GM18951 (cell line): Measurements from ENCODE around the gene CHMP1A.
"Not testable (repeated sequence)": the region's sequence is repeated elsewhere in the genome, so short reads cannot be mapped to it uniquely, and the experiment has no call there.

Experiments used
- POLR2A ChIP-seq: IDR thresholded peaks from 4 replicates; pipeline ENCODE4 v1.6.1; 2011; ENCODE audit warnings: mild to moderate bottlenecking; ENCODE audit not compliant: insufficient read length, insufficient read depth; ENCODE audit errors: extremely low read depth
- in situ Hi-C: fragments of 300-500 bp; cut with MboI; formaldehyde crosslinking; loops from one replicate; pipeline ENCODE4 v1.12.0; 2022; ENCODE audit warnings: low sequenced_read_pairs, mixed read lengths, inconsistent platforms; ENCODE audit not compliant: unreplicated experiment

The CHMP1A gene

GRCh38 chr16:89687092-89687940, 29.8 kb upstream of the CHMP1A start:
- no peak for TF ChIP-seq POLR2A
- in situ Hi-C loops: no loop called here

GRCh38 chr16:89686520-89687091, 29.1 kb upstream of the CHMP1A start, which contains the start of gene CDK10:
CDK10 (plus strand) TSS chr16:89686689; CDS start chr16:89686711, 22 bp downstream.
- in situ Hi-C loops: no loop called here
- TF ChIP-seq POLR2A: peak; percentile 96

- TF ChIP-seq POLR2A: no peak
- in situ Hi-C loops: no loop called here
Observed at GRCh38 chr16:89685916-89686315, 28.4 kb upstream of the CHMP1A start.

- no peak for TF ChIP-seq POLR2A
- in situ Hi-C loops: no loop called here
Observed at GRCh38 chr16:89678258-89678657, 20.8 kb upstream of the CHMP1A start.

- in situ Hi-C loops: no loop called here
- no peak for TF ChIP-seq POLR2A
Observed at GRCh38 chr16:89672177-89672941, 14.9 kb upstream of the CHMP1A start.

GRCh38 chr16:89671565-89671964, 14.1 kb upstream of the CHMP1A start:
- in situ Hi-C loops: not testable (repeated sequence)

GRCh38 chr16:89670496-89671431, 13.3 kb upstream of the CHMP1A start:
- TF ChIP-seq POLR2A: no peak
- in situ Hi-C loops: no loop called here

- in situ Hi-C loops: no loop called here
- TF ChIP-seq POLR2A: no peak
Observed at GRCh38 chr16:89669755-89670154, 12.2 kb upstream of the CHMP1A start.

GRCh38 chr16:89668790-89669158, 11.3 kb upstream of the CHMP1A start:
- TF ChIP-seq POLR2A: no peak
- in situ Hi-C loops: no loop called here

GRCh38 chr16:89667633-89668032, 10.1 kb upstream of the CHMP1A start:
- no peak for TF ChIP-seq POLR2A
- in situ Hi-C loops: no loop called here

- in situ Hi-C loops: not testable (repeated sequence)
Observed at GRCh38 chr16:89667000-89667399, 9.5 kb upstream of the CHMP1A start.

- in situ Hi-C loops: not testable (repeated sequence)
Observed at GRCh38 chr16:89664238-89664637, 6.7 kb upstream of the CHMP1A start.

GRCh38 chr16:89661215-89661614, 3.7 kb upstream of the CHMP1A start:
- no peak for TF ChIP-seq POLR2A
- in situ Hi-C loops: no loop called here
